Activated T-cell treated with anti-CD3 and anti-CD28 coated beads, Interleukin-2, amount 50 U/mL, for 72 hours (primary cell): ENCODE results near the gene CFAP74. TPM values are rescaled to one million over a fixed set of nuclear protein-coding genes. Genes with fewer than 3 reads are reported as not detected.

Experiments used
- ATAC-seq, 2 donors: fragments of 150-1000 bp; cut with Tn5 transposase; replicated peaks in 1 of 2; 2 replicates each; pipeline ENCODE4 v1.10.0; 2021; ENCODE audit warnings: moderate library complexity in 2 of 2, mild to moderate bottlenecking in 1 of 2
- DNase-seq, 2 donors: peaks; one replicate each; pipeline ENCODE4 v3.0.0; 2021 to 2022; ENCODE audit warnings: mixed read lengths in 1 of 2
- H3K27ac Mint-ChIP-seq: one replicate; pipeline ENCODE4 v1.8.0; 2022; ENCODE audit warnings: mild to moderate bottlenecking, moderate library complexity, mixed read lengths
- H3K27me3 Mint-ChIP-seq: one replicate; pipeline ENCODE4 v1.8.0; 2022; ENCODE audit warnings: low read depth, mixed read lengths
- H3K36me3 Mint-ChIP-seq, 2 donors: one replicate each; pipeline ENCODE4 v1.8.0; 2022; ENCODE audit warnings: mixed read lengths in 2 of 2, mild to moderate bottlenecking in 1 of 2; ENCODE audit not compliant: insufficient read depth in 2 of 2
- H3K4me1 Mint-ChIP-seq: one replicate; pipeline ENCODE4 v1.8.0; 2022; ENCODE audit warnings: low read depth, mixed read lengths
- H3K4me3 Mint-ChIP-seq, 2 donors: one replicate each; pipeline ENCODE4 v1.8.0; 2022; ENCODE audit warnings: mild to moderate bottlenecking in 2 of 2, mixed read lengths in 2 of 2, moderate library complexity in 2 of 2
- H3K9me3 Mint-ChIP-seq, 2 donors: one replicate each; pipeline ENCODE4 v1.8.0; 2022; ENCODE audit warnings: mixed read lengths in 2 of 2
- total RNA-seq, 2 donors: library from RNA; stranded (reverse); gene quantifications; one replicate each; pipeline ENCODE4 v1.2.3, GENCODE V29; 2022

Gene CFAP74
- total RNA-seq, 2 donors from 2014 or later, result not detected

DNA sequence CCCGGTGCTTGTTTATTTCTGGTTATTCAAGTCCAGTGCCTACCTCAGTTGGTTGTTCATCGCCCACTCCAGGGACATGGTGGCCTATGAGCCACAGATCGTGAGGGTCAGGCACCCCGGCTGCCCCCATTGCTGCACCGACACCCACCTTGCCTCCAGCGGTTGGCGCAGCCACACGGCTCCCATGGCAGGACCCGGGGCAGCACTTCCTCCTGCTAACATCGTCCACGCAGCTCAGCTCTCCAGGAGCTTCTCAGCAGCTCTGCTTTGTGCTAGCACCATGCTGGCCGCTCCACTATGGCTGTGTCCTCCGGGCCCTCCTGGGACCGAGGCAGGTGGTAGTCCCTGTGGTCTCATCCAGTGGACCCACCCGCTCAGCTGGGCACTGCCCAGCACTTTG is 32.7 kb upstream of the CFAP74 start:
- ATAC-seq (no peak), DNase-seq (no peak)
- Mint-ChIP-seq H3K4me3 (no peak overlapping the region), H3K4me1 (no peaks in the 10 kb centered on the region), H3K27ac (no peak overlapping the region), H3K36me3 (no peaks in the 10 kb centered on the region), H3K27me3 (no peaks in the 10 kb centered on the region), H3K9me3 (no peaks in the 10 kb centered on the region)

DNA sequence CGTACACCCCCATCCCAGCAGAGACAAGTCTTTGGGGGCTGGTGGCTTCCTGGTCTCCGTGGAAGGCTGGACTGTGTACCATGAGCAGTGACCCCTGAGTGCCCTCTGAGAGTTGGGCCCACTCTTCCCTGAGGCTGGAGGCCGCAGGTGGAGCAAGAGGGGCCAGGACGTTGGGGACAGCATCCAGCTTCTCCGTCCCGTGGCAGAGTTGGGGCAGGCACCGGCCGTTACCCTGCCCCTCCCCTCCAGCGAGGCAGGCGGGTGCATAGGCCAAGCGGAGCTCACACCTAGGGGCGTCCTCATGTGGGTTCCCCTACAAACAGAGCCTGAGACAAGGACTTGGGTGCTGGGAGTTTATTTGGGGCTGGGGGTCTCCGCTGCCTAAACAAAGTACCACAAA is 29.6 kb upstream of the CFAP74 start:
- Mint-ChIP-seq H3K36me3 (no peaks in the 10 kb centered on the region), H3K27ac (no peak overlapping the region), H3K4me3 (no peak overlapping the region), H3K9me3 (no peaks in the 10 kb centered on the region), H3K27me3 (no peaks in the 10 kb centered on the region), H3K4me1 (no peaks in the 10 kb centered on the region)
- ATAC-seq, result no peak
- DNase-seq, result no peak

DNA sequence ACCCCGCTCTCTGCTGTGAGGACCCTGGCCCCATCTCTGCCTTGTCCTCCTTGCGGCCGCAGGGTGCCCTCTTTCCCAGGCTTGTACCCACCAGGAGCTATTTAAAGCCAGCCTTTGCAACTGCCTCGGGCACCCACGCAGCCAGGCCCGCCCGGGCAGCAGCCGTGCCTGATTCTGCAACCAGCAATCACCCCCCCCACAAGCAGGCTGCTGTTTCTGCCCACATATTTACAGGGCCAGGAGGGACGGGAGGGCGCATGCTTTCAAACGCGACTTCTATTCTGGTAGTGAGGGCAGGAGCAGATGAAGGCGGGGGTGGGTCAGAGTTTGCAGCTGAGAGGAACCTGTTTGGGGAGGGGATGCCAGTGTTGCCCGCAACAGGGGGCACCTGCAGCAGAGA is 29.2 kb upstream of the CFAP74 start:
- Mint-ChIP-seq H3K27ac (no peak overlapping the region), H3K27me3 (no peaks in the 10 kb centered on the region), H3K4me3 (no peak overlapping the region), H3K36me3 (no peaks in the 10 kb centered on the region), H3K9me3 (no peaks in the 10 kb centered on the region), H3K4me1 (no peaks in the 10 kb centered on the region)
- ATAC-seq (no peak), DNase-seq (no peak)

DNA sequence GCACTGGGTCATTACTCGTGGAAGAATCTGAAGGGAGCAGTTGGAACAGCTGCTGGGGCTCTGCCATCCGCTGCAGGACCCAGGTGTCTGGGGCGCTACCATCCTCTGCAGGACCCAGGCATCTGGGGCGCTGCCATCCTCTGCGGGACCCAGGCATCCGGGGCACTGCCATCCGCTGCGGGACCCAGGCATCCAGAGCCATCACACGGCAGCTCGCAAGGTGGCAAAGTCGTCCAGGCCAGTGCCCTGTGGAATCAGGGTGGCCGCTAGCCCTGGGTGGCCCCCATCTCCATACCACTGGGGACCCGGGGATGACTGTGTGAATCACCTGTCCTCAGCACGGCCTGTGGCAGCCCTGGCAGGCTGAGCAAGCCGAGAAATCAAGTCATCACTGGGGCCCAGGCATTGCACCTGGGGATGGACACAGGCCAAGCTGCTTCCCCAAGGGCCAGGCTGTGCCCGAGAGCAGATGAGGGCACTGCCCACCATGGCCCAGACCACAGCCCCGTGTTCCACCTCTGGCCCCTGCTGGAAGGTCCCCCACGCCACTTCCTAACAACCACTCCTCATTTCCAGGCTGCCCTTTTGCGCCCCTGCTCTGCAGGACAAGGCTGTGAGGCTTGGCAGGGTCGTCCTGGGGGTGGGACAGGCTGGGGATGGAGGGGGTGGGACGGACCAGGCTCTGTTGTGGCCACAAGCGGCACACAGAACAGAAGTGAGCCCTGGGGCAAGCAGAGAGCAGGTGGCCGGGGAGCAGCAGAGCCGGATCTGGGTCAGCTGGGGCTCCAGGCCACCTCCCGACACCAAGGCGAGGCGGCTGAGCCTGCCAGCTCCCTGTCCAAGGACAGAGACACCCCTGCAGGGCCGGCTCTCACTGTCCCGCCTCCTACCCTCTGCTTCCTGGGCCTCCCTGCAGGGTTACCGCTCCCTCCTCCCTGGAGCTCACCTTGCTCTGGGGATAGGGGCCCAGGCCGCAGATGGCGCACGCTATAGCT is 28.3 kb upstream of the CFAP74 start:
- Mint-ChIP-seq H3K27ac (no peak overlapping the region), H3K4me1 (no peaks in the 10 kb centered on the region), H3K36me3 (no peaks in the 10 kb centered on the region), H3K4me3 (no peak overlapping the region), H3K27me3 (no peaks in the 10 kb centered on the region), H3K9me3 (no peaks in the 10 kb centered on the region)
- DNase-seq (no peak), ATAC-seq (no peak)

DNA sequence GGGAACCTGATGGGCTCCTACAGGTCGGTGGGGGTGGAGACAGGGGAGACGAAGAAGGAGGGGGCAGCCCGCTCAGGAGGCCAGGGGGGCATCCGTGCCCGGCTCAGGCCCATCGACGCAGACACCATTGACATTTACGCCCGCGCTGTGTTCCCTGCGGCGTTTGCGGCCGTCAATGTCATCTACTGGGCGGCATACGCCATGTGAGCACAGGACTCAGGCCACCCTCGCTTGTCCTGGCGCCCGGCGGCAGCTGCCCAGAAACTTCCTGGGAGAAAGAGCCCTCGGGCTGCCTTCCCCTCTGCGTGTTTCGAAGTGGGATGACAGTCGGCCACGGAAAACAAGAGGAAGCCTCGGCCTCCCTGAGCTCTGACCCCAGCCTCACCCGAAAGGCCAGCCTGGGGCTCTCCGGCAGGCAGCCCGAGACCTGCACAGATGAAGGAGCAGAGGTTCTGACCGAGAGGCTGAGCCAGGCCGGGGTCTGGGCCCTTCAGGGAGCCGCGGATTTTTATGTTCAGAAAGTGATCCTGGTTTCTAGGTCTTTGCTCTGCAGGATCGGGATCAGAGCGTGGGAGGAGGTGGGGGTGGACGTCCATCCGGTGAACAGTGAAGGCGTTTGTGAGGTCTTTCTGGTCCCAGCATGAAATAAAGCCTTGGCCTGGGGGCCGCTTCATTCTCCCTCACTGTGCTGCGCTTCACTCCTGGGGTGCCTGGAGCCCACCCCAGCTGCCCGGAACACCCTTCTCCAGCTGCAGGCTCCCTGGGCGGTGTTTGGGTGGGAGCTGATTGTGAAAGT is 26.7 kb upstream of the CFAP74 start:
- Mint-ChIP-seq H3K9me3 (no peaks in the 10 kb centered on the region), H3K36me3 (no peaks in the 10 kb centered on the region), H3K4me1 (no peaks in the 10 kb centered on the region), H3K27me3 (no peaks in the 10 kb centered on the region), H3K27ac (no peak overlapping the region), H3K4me3 (no peak overlapping the region)
- ATAC-seq, result no peak
- no peak for DNase-seq

DNA sequence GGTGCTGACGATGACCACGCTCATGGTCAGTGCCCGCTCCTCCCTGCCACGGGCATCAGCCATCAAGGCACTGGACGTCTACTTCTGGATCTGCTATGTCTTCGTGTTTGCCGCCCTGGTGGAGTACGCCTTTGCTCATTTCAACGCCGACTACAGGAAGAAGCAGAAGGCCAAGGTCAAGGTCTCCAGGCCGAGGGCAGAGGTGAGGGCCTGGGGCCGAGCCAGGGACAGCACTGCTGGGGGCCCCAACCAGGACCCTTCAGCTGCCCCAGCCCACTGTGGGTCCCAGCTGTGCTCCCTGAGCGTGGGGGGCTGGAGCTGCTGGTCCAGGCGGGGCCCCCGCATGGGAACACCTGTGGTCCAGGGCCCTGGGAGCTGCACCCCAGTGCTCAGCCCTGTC is 26.0 kb upstream of the CFAP74 start:
- no peak overlapping the region for H3K4me3 Mint-ChIP-seq
- H3K36me3 Mint-ChIP-seq, result no peaks in the 10 kb centered on the region
- no peak for ATAC-seq
- H3K4me1 Mint-ChIP-seq, result no peaks in the 10 kb centered on the region
- H3K9me3 Mint-ChIP-seq, result no peaks in the 10 kb centered on the region
- no peak overlapping the region for H3K27ac Mint-ChIP-seq
- no peaks in the 10 kb centered on the region for H3K27me3 Mint-ChIP-seq
- DNase-seq, result no peak

DNA sequence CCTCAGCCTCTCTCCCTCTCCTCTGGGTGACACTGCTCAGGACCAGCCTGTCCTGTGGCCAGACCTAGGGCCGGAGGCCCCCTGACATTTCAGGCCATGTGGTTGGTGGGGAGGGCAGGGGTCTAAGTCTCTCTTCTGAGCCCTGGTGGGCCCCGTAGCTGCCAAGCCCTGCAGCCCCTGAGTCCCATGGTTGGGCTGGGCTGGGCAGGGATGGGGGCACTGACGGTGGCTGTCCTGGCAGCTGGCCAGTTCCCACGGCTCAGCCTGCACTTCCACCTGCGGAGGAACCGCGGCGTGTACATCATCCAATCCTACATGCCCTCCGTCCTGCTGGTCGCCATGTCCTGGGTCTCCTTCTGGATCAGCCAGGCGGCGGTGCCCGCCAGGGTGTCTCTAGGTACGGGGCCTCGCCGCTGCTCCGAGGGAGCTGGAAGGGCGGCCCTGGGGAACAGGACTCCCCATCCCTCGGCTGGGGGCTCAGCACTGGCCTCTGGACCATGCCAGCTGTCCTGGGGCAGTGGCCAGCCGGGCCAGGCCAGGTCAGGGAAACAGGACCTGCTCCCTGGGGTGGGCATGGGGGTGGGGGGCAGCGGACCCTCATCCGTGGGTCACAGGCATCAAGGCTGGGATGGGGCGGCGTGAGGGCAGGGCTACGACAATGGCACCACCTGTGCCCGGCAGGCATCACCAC is 25.4 kb upstream of the CFAP74 start:
- DNase-seq (no peak), ATAC-seq (no peak)
- no peaks in the 10 kb centered on the region for H3K36me3 Mint-ChIP-seq
- H3K4me3 Mint-ChIP-seq, result no peak overlapping the region
- no peaks in the 10 kb centered on the region for H3K9me3 Mint-ChIP-seq
- no peaks in the 10 kb centered on the region for H3K4me1 Mint-ChIP-seq
- H3K27ac Mint-ChIP-seq, result no peak overlapping the region
- H3K27me3 Mint-ChIP-seq, result no peaks in the 10 kb centered on the region

DNA sequence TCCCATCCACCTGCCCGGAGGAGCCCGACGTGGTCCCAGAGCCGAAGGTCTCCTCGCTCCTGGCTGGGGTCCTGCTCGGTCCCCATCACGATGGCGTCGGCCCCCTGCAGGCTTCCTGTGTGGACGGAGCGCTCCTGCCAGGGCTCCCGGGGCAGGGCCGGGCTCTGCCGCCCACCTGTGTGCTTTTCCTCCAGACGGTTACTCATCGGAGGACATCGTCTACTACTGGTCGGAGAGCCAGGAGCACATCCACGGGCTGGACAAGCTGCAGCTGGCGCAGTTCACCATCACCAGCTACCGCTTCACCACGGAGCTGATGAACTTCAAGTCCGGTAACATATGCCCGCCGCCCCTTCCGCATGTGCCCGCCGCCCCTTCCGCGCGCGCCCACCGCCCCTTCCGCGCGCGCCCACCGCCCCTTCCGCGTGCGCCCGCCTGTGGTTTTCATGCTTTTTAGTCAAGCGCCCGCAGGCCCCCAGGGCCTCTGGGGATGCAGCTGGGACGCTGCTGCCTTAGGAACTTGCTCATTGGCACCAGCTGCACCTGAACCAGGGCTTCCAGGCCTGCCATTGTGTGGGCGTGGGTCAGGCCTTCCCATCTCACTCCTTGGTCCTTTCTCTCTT is 24.5 kb upstream of the CFAP74 start:
- no peak overlapping the region for H3K4me3 Mint-ChIP-seq
- no peak overlapping the region for H3K27ac Mint-ChIP-seq
- H3K27me3 Mint-ChIP-seq, result no peaks in the 10 kb centered on the region
- H3K36me3 Mint-ChIP-seq, result no peaks in the 10 kb centered on the region
- no peaks in the 10 kb centered on the region for H3K9me3 Mint-ChIP-seq
- ATAC-seq (no peak), DNase-seq (no peak)
- no peaks in the 10 kb centered on the region for H3K4me1 Mint-ChIP-seq

DNA sequence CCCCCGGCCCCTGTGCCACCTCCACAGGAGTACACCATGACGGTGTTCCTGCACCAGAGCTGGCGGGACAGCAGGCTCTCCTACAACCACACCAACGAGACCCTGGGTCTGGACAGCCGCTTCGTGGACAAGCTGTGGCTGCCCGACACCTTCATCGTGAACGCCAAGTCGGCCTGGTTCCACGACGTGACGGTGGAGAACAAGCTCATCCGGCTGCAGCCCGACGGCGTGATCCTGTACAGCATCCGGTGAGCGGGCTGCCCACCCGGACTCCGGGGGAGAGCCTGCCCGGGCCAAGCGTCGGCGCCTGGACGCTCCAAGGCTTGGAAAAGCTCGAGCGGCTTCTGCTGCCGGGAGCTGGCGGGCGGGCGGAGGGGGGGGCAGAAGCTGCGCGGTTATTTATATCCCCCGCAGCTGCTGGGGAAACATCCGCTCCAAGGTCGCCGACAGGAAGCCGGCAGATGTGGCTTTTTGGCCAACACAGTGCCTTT is 21.9 kb upstream of the CFAP74 start:
- no peaks in the 10 kb centered on the region for H3K4me1 Mint-ChIP-seq
- H3K4me3 Mint-ChIP-seq, result peak overlapping the region in 1 of 2 donors; percentile 37
- no peaks in the 10 kb centered on the region for H3K9me3 Mint-ChIP-seq
- no peaks in the 10 kb centered on the region for H3K36me3 Mint-ChIP-seq
- no peak overlapping the region for H3K27ac Mint-ChIP-seq
- H3K27me3 Mint-ChIP-seq, result peaks cover 8% of the 10 kb centered on the region
- ATAC-seq (no peak), DNase-seq (peak in 1 of 2 donors; percentile 19)

DNA sequence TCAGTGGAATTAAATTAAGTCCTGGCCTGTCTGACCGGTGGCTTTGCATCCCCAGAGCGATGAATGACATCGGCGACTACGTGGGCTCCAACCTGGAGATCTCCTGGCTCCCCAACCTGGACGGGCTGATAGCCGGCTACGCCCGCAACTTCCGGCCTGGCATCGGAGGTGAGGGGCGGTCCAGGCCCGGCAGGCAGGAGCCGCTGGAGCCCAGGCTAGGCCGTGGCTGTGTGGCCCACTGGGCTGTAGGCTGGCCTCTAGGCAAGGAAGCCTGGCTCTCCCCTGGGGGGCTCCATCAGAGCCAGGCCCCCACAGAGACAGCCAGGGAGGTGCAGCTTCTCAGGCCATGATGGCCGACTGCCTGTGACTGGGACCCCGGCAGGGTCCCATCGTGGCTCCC is 21.3 kb upstream of the CFAP74 start:
- ATAC-seq (no peak), DNase-seq (no peak)
- H3K27ac Mint-ChIP-seq, result no peak overlapping the region
- no peaks in the 10 kb centered on the region for H3K4me1 Mint-ChIP-seq
- no peaks in the 10 kb centered on the region for H3K36me3 Mint-ChIP-seq
- H3K27me3 Mint-ChIP-seq, result peaks cover 13% of the 10 kb centered on the region
- no peaks in the 10 kb centered on the region for H3K9me3 Mint-ChIP-seq
- no peak overlapping the region for H3K4me3 Mint-ChIP-seq

DNA sequence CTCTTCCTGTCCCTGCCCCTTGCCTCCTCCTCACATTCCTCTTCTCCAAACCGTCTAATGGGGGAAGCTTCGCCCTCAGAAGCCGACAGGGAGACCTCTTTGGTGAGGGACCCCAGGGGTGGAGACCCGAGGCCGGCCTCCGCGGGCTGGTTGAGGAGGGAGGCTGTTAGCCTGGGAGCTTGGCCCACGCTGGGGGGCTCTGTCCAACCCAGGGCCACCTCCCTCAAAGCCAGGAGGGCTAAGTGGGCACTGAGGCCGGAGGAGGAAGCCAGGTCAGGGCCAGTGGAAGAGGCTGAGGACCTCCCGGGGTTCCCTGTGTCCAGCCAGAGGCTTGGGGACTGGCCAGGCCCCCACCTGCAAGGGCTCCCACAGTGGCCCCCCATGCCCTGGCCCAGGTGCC is 20.9 kb upstream of the CFAP74 start:
- Mint-ChIP-seq H3K27ac (no peak overlapping the region), H3K27me3 (peaks cover 14% of the 10 kb centered on the region), H3K9me3 (no peaks in the 10 kb centered on the region), H3K4me3 (no peak overlapping the region), H3K4me1 (no peaks in the 10 kb centered on the region), H3K36me3 (no peaks in the 10 kb centered on the region)
- ATAC-seq (no peak), DNase-seq (no peak)

DNA sequence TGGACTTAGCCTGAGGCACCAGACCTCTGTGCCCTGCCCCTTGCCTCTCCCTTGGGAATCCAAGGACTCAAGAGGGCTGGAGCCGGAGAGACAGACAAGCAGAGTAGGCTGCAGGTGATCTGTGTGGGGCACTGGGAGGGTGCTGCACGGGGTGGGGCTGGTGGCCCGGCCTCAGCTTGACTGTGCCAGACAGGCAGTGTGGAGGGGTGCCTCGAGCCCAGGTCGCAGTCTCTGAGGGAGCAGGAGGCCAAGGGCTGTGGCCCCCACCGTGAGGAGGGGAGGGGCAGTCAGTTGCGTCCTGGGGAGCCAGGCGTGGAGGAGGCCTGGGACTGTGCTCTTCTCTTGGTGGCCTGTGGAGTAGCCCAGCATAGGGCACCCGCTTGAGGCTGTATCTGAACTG is 19.6 kb upstream of the CFAP74 start:
- Mint-ChIP-seq H3K9me3 (no peaks in the 10 kb centered on the region), H3K36me3 (no peaks in the 10 kb centered on the region), H3K27ac (no peak overlapping the region), H3K4me3 (no peak overlapping the region), H3K27me3 (peaks cover 20% of the 10 kb centered on the region), H3K4me1 (no peaks in the 10 kb centered on the region)
- ATAC-seq, result no peak
- DNase-seq, result no peak
